ENCODE measurements around the gene ITFG1.

- TF ChIP-seq POLR2A (IDR thresholded peaks at IDR 0.05) (no peak), CTCF (IDR thresholded peaks at IDR 0.05) (no peak)
Measured at GRCh38 chr16:47160422-47160821, 300.4 kb downstream of the ITFG1 start.

All from testis (tissue), 2 donors.